GM18907 (cell line): ENCODE data around the gene RAB7B.
"Not testable (repeated sequence)": the region's sequence is repeated elsewhere in the genome, so short reads cannot be mapped to it uniquely, and the experiment has no call there.

Source experiments
- ATAC-seq: cut with Tn5 transposase; IDR thresholded peaks from one replicate; pipeline ENCODE4 v1.9.1; 2021; ENCODE audit warnings: mild to moderate bottlenecking, moderate library complexity; ENCODE audit not compliant: unreplicated experiment

The RAB7B gene

GRCh38 chr1:206002871-206003801 lies at the start of gene RAB7B:
Gene RAB7B (minus strand): TSS chr1:206003395. CDS start chr1:205994135, 9,260 bp downstream.
- ATAC-seq: no peak

- ATAC-seq: not testable (repeated sequence)
Observed at GRCh38 chr1:206052231-206052865, 49.2 kb upstream of the RAB7B start.

GRCh38 chr1:206050655-206051235 lies 47.5 kb upstream of the RAB7B start:
- ATAC-seq: peak; percentile 86

GRCh38 chr1:206049919-206050600 lies 46.9 kb upstream of the RAB7B start:
- ATAC-seq: no peak

- ATAC-seq: peak; percentile 46
Observed at GRCh38 chr1:206049293-206049692, 46.1 kb upstream of the RAB7B start.

GRCh38 chr1:206048582-206048981 lies 45.4 kb upstream of the RAB7B start:
- ATAC-seq: no peak

- ATAC-seq: no peak
Observed at GRCh38 chr1:206047271-206047670, 44.1 kb upstream of the RAB7B start.

GRCh38 chr1:206041640-206042039 lies 38.4 kb upstream of the RAB7B start:
- peak; percentile 75 for ATAC-seq

- no peak for ATAC-seq
Observed at GRCh38 chr1:206040328-206040727, 37.1 kb upstream of the RAB7B start.

GRCh38 chr1:206039046-206039973 lies 36.1 kb upstream of the RAB7B start:
- ATAC-seq: no peak

- ATAC-seq: no peak
Observed at GRCh38 chr1:206037581-206037980, 34.4 kb upstream of the RAB7B start.

- no peak for ATAC-seq
Observed at GRCh38 chr1:206036663-206037455, 33.7 kb upstream of the RAB7B start.

GRCh38 chr1:206035027-206035426 lies 31.8 kb upstream of the RAB7B start:
- no peak for ATAC-seq

GRCh38 chr1:206032380-206033140 lies 29.4 kb upstream of the RAB7B start:
- no peak for ATAC-seq

GRCh38 chr1:206030714-206031113 lies 27.5 kb upstream of the RAB7B start:
- peak; percentile 78 for ATAC-seq

- ATAC-seq: no peak
Observed at GRCh38 chr1:206030191-206030590, 27.0 kb upstream of the RAB7B start.

GRCh38 chr1:206029484-206029883 lies 26.3 kb upstream of the RAB7B start:
- no peak for ATAC-seq

- ATAC-seq: no peak
Observed at GRCh38 chr1:206025283-206025820, 22.2 kb upstream of the RAB7B start.
